ES-I3 (cell line): ENCODE results near the gene CIAO2A.
"Not testable (repeated sequence)": the region's sequence is repeated elsewhere in the genome, so short reads cannot be mapped to it uniquely, and the experiment has no call there.

Experiments
- H3K36me3 ChIP-seq: 2 replicates; pipeline ENCODE4 v1.6.1; 2013; ENCODE audit warnings: mild to moderate bottlenecking, low read length, control low read depth, moderate library complexity; ENCODE audit not compliant: insufficient read depth
- H3K4me1 ChIP-seq: 2 replicates; pipeline ENCODE4 v1.6.1; 2013; ENCODE audit warnings: mild to moderate bottlenecking, control low read depth, low read length; ENCODE audit not compliant: insufficient read depth
- H3K9ac ChIP-seq: 2 replicates; pipeline ENCODE4 v1.6.1; 2013; ENCODE audit warnings: low read depth, mild to moderate bottlenecking, low read length, moderate library complexity
- H3K9me3 ChIP-seq: 2 replicates; pipeline ENCODE4 v1.6.1; 2013; ENCODE audit warnings: mild to moderate bottlenecking, low read length, moderate library complexity; ENCODE audit not compliant: control insufficient read depth, insufficient read depth

CIAO2A gene

DNA sequence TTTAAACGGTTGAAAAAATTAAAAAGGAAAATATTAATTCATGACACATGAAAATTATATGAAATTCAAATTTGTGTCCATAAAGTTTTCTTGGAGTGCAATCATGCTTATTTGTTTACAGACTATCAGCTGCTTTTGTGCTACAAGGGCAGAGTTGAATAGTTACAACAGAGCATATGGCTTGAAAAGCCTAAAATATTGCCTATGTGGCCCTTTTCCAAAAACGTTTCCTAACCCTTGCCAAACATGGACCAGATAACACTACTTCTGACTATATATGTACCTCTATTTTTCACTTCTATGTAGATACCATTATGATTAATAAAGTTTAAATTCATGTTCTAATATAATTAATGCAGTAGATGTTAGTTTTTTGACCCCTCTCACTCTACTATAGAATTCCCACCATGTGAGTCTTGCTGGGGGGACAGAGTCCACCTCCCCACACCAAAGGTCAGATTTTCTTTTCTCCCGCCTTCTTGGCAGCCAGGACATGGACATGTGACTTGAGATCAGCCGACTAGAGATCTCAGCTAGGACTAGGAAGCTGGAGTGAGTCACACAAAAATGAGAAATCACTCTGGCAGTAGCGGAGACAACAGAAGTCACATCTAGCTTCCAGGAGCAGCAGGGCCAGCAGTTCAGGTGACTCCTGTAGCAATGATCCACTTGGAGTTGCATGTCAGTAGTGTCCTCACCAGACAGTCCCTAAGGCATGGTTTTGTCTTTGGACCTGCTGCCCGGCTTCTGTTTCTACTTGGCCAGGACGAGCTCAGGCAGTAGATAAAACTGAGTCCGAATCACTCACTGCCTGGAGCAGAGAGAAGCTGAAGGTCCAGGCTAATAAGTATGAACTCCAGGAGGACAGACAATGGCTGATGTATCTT lies 22.4 kb downstream of the CIAO2A start:
- no peaks in the 10 kb centered on the region for H3K9me3 ChIP-seq
- H3K9ac ChIP-seq, result no peak overlapping the region
- H3K4me1 ChIP-seq, result no peaks in the 10 kb centered on the region
- H3K36me3 ChIP-seq, result peaks cover 10% of the 10 kb centered on the region; the same call in 1 of the 2 replicates

DNA sequence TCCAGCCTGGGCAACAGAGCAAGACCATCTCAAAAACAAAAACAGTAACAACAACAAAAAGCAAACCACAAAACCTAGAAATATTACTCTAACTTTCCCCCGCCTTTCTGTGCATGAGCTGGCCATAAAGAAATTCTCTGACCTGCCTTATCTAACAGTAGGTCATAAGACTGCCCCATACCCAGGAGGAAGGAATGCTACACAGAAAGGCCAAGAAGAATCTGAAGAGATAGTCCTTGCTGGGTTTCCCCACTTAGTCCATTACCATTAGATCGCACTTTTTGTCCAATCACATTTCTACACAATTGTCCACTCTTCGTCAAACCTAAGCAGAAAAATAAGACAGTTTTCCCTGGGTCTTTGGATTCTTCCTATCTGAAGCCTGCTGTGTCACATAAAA lies 23.5 kb downstream of the CIAO2A start:
- Histone ChIP-seq H3K36me3 (peaks cover 10% of the 10 kb centered on the region; the same call in 1 of the 2 replicates), H3K9me3 (no peaks in the 10 kb centered on the region), H3K4me1 (no peaks in the 10 kb centered on the region), H3K9ac (no peak overlapping the region)

DNA sequence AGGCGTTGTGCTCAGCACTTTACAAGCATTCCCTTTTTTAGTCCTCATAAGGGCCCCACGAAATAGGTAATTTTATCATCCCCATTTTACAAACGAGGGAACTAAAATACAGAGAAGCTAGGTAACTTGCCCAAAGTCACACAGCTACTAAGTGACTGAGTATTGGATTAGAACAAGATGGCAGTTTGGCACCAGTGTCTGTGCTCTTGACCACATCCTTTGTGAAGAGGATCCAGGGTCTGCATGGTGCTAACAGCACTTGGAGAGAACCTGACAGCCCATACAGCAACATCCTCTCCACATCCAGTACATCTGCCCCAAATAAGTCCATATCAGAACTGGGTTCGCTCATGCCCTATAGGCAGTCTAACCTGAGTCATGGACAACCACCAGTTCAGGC lies 25.5 kb downstream of the CIAO2A start:
- no peaks in the 10 kb centered on the region for H3K4me1 ChIP-seq
- peaks cover 10% of the 10 kb centered on the region; the same call in 1 of the 2 replicates for H3K36me3 ChIP-seq
- no peaks in the 10 kb centered on the region for H3K9me3 ChIP-seq
- no peak overlapping the region for H3K9ac ChIP-seq

DNA sequence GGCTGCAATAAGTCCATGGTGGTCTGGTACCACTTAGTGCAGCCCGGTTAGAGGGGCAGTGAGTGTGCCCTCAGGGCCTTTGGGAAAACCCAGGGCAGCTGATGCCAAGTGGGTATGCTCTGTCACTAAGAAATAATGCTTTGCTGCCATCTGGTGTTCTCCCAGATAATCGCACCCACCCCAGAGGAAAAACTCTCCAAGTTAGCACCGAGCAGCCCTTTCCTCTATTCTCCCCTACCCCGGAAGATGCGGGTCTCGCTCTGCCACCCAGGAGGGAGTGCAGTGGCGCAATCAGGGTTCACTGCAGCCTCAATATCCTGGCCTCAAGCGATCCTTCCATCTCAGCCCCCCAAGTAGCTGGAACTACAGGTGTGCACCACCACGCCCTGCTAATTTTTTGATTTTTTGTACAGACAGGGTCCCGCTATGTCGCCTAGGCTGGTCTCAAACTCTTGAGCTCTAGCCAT lies 26.0 kb downstream of the CIAO2A start:
- no peaks in the 10 kb centered on the region for H3K9me3 ChIP-seq
- H3K36me3 ChIP-seq, result peaks cover 10% of the 10 kb centered on the region; the same call in 1 of the 2 replicates
- H3K9ac ChIP-seq, result no peak overlapping the region; the same call in 1 of the 2 replicates
- H3K4me1 ChIP-seq, result no peaks in the 10 kb centered on the region

DNA sequence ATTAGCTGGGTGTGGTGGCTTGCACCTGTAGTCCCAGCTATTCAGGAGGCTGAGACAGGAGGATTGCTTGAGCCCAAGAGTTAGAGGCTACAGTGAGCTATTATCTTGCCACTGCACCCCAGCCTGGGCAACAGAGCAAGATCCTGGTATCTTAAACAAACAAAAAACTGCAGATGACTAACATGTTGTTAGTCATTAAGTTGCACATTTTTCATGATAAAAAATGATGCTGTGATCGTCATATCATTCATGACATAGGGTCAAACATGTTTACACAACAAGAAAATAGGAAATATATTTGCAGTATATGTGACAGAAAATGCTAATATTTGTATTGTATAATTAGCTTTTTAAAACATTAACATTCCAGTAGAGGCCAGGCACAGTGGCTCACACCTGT lies 27.2 kb downstream of the CIAO2A start:
- no peaks in the 10 kb centered on the region for H3K9me3 ChIP-seq
- no peak overlapping the region for H3K9ac ChIP-seq
- no peaks in the 10 kb centered on the region for H3K4me1 ChIP-seq
- H3K36me3 ChIP-seq, result peaks cover 6% of the 10 kb centered on the region; the same call in 1 of the 2 replicates

DNA sequence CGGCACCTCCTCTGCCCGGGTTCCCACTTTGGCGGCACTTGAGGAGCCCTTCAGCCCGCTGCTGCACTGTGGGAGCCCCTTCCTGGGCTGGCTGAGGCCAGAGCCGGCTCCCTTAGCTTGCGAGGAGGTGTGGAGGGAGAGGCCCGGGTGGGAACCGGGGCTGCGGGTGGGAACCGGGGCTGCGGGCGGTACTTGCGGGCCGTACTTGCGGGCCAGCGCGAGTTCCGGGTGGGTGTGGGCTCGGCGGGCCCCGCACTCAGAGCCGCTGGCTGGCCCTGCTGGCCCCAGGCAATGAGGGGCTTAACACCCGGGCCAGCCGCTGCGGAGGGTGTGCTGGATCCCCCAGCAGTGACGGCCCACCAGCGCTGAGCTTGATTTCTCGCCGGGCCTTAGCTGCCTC lies 32.9 kb downstream of the CIAO2A start:
- no peak overlapping the region for H3K9ac ChIP-seq
- no peaks in the 10 kb centered on the region for H3K9me3 ChIP-seq
- no peaks in the 10 kb centered on the region for H3K4me1 ChIP-seq
- H3K36me3 ChIP-seq, result no peaks in the 10 kb centered on the region

DNA sequence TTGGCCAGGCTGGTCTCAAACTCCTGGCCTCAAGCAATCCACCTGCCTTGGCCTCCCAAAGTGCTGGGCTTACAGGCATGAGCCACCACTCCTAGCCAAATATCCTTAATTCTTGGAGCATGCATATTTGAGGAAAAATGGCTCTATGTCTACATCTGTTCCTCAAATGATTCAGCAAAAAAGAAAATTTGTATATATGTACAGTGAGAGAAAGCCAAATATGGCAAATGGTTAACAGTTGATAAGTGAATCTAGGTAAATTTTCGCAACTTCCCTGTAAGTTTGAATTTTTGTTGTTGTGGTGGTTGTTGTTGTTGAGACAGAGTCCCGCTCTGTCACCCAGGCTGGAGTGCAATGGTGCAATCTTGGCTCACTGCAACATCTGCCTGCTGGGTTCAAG lies 34.5 kb downstream of the CIAO2A start:
- H3K9ac ChIP-seq, H3K4me1 ChIP-seq: not testable (repeated sequence)

DNA sequence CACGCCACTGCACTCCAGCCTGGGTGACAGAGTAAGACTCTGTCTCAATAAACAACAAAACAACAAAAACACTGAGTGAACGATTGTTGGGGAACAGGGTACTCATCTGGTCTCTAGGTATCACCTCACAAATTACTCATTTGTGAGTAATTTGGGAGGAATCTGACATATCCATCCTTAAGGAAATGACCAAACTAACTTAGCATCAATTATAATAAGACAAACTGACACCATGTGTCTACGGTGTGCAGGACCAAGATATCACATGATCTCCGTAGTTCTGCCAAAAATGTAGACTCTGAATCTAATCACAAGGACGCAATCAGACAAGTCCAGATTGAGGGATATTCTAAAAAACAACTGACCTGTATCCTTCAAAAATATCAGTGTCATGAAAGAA lies 35.4 kb downstream of the CIAO2A start:
- no peaks in the 10 kb centered on the region for H3K36me3 ChIP-seq

More for the DNA sequence above, 34.5 kb downstream of the CIAO2A start:
- H3K9me3 ChIP-seq, H3K36me3 ChIP-seq: not testable (repeated sequence)

DNA sequence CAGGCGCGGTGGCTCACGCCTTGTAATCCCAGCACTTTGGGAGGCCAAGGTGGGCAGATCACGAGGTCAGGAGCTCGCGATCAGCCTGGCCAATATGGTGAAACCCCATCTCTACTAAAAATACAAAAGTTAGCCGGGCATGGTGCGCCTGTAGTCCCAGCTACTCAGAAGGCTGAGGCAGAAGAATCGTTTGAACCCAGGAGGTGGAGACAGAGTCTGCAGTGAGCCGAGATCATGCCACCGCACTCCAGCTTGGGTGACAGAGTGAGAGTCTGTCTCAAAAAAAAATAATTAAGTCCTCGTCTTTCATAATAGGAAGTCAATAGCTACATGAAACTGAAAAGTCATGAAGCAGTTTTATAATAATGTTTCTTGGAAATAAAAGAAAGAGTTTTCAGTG lies 40.0 kb downstream of the CIAO2A start:
- H3K9ac ChIP-seq, H3K4me1 ChIP-seq, H3K9me3 ChIP-seq, H3K36me3 ChIP-seq: not testable (repeated sequence)

More for the DNA sequence above, 35.4 kb downstream of the CIAO2A start:
- Histone ChIP-seq H3K4me1 (no peaks in the 10 kb centered on the region), H3K9ac (no peak overlapping the region), H3K9me3 (no peaks in the 10 kb centered on the region)

DNA sequence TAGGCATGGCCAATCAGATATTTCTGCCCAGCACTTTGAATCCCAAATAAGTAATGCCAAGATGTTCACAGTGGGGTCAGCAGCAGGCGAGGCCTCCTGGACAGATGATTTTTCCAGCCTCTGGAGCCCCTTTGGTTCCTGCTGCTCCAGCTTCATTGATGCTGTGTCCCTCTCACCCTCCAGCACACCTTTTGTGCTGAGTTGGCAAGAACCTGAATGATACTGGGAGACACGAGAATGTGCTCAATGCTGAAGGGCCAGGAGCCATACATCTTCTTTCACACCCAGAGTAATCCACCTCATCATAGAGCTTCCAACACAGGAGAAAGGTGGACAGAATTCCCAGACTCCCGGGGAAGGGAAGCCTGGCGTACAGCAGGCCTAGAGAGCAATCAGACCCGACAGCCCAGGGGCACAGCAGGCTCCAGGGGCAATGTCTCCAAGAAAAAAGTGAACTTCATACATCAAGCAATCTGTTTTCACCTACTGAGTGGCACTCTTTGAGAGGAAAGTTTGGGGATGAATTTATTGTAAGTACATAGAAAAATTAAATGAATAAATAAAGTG lies 40.6 kb downstream of the CIAO2A start:
- Histone ChIP-seq H3K4me1 (peaks cover 3% of the 10 kb centered on the region; the same call in 1 of the 2 replicates), H3K36me3 (no peaks in the 10 kb centered on the region), H3K9ac (no peak overlapping the region), H3K9me3 (no peaks in the 10 kb centered on the region)

DNA sequence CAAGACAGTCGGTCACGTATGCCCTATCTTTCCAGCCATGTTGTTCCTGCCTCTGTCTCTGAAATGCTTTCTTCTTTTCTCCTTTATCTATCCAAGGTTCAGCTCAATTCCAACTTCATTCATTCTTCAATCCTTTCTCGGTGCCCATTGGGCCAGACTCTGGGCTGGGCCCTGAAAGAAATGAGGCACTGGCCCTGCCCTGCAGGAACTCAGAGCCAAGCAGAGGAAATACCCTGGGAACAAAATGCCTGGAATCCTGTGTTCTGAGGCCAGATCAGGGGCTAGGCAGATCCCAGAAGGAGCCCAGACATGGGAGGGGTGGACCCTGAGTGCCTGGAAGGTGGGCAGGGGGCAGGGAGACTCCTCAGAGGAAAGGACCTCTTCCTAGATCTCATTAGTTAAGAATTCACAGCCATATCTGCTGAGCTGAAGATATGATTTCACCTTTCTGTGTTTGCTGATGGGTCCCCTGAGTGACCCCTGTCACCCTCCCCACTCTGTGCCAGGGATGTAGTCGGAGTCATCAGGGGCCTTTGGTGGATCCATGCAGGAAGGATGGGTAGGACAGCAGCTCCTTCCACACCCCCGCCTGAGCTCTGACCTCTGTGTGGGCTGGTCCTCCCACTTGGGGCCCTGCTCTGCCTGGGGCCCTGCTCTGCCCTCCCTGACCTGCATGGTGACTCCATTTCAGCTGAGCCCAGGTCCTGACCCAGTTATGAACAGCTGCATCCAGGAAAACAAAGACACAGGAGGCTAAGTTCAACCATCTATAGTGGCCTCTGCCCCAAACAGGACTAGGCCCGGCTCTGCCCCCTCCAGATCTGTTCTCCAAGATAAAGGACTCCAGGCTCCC lies 42.0 kb downstream of the CIAO2A start:
- Histone ChIP-seq H3K9ac (no peak overlapping the region), H3K36me3 (no peaks in the 10 kb centered on the region), H3K9me3 (no peaks in the 10 kb centered on the region), H3K4me1 (peaks cover 3% of the 10 kb centered on the region; the same call in 1 of the 2 replicates)

DNA sequence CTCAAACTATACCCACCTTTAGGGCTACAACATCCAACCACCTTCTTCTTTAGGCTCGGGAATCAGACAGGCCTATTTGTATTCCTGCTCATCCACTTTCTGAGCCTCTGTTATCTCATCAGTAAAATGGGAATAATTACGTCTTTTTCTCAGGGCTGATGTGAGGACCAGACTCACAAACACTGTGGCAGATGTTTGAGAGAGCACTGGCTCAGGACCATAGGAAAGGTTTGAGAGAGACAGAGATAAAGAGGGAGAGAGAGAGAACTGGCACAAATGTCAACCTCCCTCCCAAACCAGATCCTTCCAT lies 42.6 kb downstream of the CIAO2A start:
- H3K4me1 ChIP-seq, result peaks cover 3% of the 10 kb centered on the region; the same call in 1 of the 2 replicates
- no peak overlapping the region for H3K9ac ChIP-seq
- H3K36me3 ChIP-seq, result no peaks in the 10 kb centered on the region
- no peaks in the 10 kb centered on the region for H3K9me3 ChIP-seq

DNA sequence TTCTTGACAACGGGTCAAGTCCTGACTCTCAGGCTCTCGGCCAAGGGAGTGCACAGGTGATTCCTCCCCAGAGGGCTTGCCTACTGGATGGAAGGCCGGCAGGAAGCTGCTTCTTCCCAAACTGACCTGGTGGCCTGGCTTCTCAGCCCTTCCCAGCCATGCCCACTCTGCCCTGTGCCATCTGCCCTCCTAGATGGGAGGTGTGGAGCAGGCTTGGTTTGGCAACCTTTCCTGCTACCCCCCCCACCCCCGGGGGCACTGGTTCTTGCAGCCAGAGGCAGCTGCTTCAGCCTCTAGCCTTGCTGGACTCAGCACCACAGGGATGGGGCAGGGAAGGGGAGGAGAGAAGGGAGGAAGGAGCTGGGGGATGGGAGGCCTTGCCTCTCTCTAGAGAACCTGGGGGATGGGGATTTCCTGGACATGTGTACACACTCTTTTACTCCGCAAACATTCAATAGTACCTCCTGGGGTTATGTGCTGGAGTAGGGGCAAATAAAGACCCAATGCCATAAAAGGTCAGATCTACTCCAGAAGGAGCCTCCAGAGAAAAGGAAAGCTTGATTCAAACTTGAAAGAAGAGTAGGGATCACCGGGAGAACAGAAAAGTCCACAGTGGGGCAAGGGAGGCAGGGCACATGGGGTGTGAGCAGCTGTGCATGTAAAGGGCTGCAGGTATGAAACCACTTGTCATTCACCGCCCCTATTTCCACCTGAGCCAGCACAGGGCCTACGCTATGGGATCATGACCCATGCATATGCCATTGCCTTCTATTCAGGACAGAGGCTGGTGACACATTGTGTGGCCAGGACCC lies 43.2 kb downstream of the CIAO2A start:
- no peak overlapping the region for H3K9ac ChIP-seq
- H3K9me3 ChIP-seq, result no peaks in the 10 kb centered on the region
- peaks cover 3% of the 10 kb centered on the region; the same call in 1 of the 2 replicates for H3K4me1 ChIP-seq
- no peaks in the 10 kb centered on the region for H3K36me3 ChIP-seq
